ENCODE results near the gene GNAQ.

DNA sequence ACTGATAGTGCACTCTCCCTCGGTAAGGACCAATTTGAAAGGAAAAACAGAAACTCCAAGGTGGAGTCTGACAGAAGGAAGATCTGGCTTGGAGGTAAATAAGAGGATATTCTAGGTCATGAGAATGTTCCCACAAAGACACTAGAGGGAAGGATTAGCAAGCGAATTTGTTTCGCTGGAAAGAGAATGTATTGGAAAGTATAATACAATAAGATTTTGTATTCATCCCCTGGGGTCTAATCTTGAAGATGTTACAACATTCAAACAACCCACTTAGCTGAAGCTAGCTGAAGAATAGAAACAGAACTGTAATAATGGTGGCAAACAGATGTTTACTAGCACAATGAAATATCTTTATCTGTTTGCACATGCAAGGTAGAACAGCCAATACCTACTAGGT, 158.7 kb downstream of the GNAQ start:
- no peak for TF ChIP-seq TAF1 (IDR thresholded peaks at IDR 0.05; ENCODE audit: borderline replicate concordance, insufficient read depth, low read length)
- TF ChIP-seq, protein P1, sequence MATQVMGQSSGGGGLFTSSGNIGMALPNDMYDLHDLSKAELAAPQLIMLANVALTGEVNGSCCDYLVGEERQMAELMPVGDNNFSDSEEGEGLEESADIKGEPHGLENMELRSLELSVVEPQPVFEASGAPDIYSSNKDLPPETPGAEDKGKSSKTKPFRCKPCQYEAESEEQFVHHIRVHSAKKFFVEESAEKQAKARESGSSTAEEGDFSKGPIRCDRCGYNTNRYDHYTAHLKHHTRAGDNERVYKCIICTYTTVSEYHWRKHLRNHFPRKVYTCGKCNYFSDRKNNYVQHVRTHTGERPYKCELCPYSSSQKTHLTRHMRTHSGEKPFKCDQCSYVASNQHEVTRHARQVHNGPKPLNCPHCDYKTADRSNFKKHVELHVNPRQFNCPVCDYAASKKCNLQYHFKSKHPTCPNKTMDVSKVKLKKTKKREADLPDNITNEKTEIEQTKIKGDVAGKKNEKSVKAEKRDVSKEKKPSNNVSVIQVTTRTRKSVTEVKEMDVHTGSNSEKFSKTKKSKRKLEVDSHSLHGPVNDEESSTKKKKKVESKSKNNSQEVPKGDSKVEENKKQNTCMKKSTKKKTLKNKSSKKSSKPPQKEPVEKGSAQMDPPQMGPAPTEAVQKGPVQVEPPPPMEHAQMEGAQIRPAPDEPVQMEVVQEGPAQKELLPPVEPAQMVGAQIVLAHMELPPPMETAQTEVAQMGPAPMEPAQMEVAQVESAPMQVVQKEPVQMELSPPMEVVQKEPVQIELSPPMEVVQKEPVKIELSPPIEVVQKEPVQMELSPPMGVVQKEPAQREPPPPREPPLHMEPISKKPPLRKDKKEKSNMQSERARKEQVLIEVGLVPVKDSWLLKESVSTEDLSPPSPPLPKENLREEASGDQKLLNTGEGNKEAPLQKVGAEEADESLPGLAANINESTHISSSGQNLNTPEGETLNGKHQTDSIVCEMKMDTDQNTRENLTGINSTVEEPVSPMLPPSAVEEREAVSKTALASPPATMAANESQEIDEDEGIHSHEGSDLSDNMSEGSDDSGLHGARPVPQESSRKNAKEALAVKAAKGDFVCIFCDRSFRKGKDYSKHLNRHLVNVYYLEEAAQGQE (IDR thresholded peaks at IDR 0.05; ENCODE audit: insufficient read depth in 1 of 2, low read depth in 2 of 2, low read length in 2 of 2): no peak

Measured in PFSK-1 (cell line).